ENCODE measurements around the gene PGAP1.

The PGAP1 gene

GRCh38 chr2:196802401-196802800 is 124.1 kb downstream of the PGAP1 start:
- H3K4me1 ChIP-seq (ENCODE audit: control insufficient read depth, insufficient read depth, low read length): peaks cover 3% of the 10 kb centered on the region
- no peak overlapping the region for H3K9ac ChIP-seq (ENCODE audit: low read length in 2 of 2)
- H3K36me3 ChIP-seq (ENCODE audit: control insufficient read depth in 2 of 2, insufficient read depth in 2 of 2, low read length in 2 of 2): peaks cover 0 to 3% of the 10 kb centered on the region in 2 donors
- H3K27me3 ChIP-seq (ENCODE audit: control insufficient read depth in 1 of 2, insufficient read depth in 2 of 2, low read length in 2 of 2): peaks cover 2 to 5% of the 10 kb centered on the region in 2 donors
- no peaks in the 10 kb centered on the region for H3K9me3 ChIP-seq (ENCODE audit: control insufficient read depth in 2 of 2, low read length in 2 of 2)
- H3K27ac ChIP-seq (ENCODE audit: low read length): no peak overlapping the region
- no peak overlapping the region for H3K4me3 ChIP-seq (ENCODE audit: low read length in 2 of 2)

- Histone ChIP-seq H3K9ac (ENCODE audit: low read length in 2 of 2) (no peak overlapping the region), H3K9me3 (ENCODE audit: control insufficient read depth in 2 of 2, low read length in 2 of 2) (no peaks in the 10 kb centered on the region), H3K27ac (ENCODE audit: low read length) (no peak overlapping the region), H3K4me3 (ENCODE audit: low read length in 2 of 2) (no peak overlapping the region), H3K27me3 (ENCODE audit: control insufficient read depth in 1 of 2, insufficient read depth in 2 of 2, low read length in 2 of 2) (peaks cover 2 to 5% of the 10 kb centered on the region in 2 donors), H3K4me1 (ENCODE audit: control insufficient read depth, insufficient read depth, low read length) (peaks cover 3% of the 10 kb centered on the region), H3K36me3 (ENCODE audit: control insufficient read depth in 2 of 2, insufficient read depth in 2 of 2, low read length in 2 of 2) (peaks cover 3 to 7% of the 10 kb centered on the region in 2 donors)
Measured at GRCh38 chr2:196801674-196802261, 124.7 kb downstream of the PGAP1 start.

- Histone ChIP-seq H3K36me3 (ENCODE audit: control insufficient read depth in 2 of 2, insufficient read depth in 2 of 2, low read length in 2 of 2) (peaks cover 10 to 12% of the 10 kb centered on the region in 2 donors), H3K4me1 (ENCODE audit: control insufficient read depth, insufficient read depth, low read length) (peaks cover 5% of the 10 kb centered on the region), H3K9me3 (ENCODE audit: control insufficient read depth in 2 of 2, low read length in 2 of 2) (no peaks in the 10 kb centered on the region), H3K4me3 (ENCODE audit: low read length in 2 of 2) (peak overlapping the region; percentile 91), H3K27me3 (ENCODE audit: control insufficient read depth in 1 of 2, insufficient read depth in 2 of 2, low read length in 2 of 2) (peaks cover 2 to 5% of the 10 kb centered on the region in 2 donors), H3K9ac (ENCODE audit: low read length in 2 of 2) (peak overlapping the region; percentile 69 to 93), H3K27ac (ENCODE audit: low read length) (peak overlapping the region; percentile 53)
Measured at GRCh38 chr2:196798980-196799379, 127.5 kb downstream of the PGAP1 start.

GRCh38 chr2:196792865-196793264 is 133.6 kb downstream of the PGAP1 start:
- H3K36me3 ChIP-seq (ENCODE audit: control insufficient read depth in 2 of 2, insufficient read depth in 2 of 2, low read length in 2 of 2): peaks cover 43 to 52% of the 10 kb centered on the region in 2 donors
- no peaks in the 10 kb centered on the region for H3K27me3 ChIP-seq (ENCODE audit: control insufficient read depth in 1 of 2, insufficient read depth in 2 of 2, low read length in 2 of 2)
- H3K9me3 ChIP-seq (ENCODE audit: control insufficient read depth in 2 of 2, low read length in 2 of 2): no peaks in the 10 kb centered on the region

GRCh38 chr2:196783431-196784094 is 142.9 kb downstream of the PGAP1 start:
- H3K27me3 ChIP-seq (ENCODE audit: control insufficient read depth in 1 of 2, insufficient read depth in 2 of 2, low read length in 2 of 2): no peaks in the 10 kb centered on the region
- no peak overlapping the region for H3K4me3 ChIP-seq (ENCODE audit: low read length in 2 of 2)
- no peaks in the 10 kb centered on the region for H3K9me3 ChIP-seq (ENCODE audit: control insufficient read depth in 2 of 2, low read length in 2 of 2)
- no peaks in the 10 kb centered on the region for H3K4me1 ChIP-seq (ENCODE audit: control insufficient read depth, insufficient read depth, low read length)
- H3K27ac ChIP-seq (ENCODE audit: low read length): no peak overlapping the region
- H3K9ac ChIP-seq (ENCODE audit: low read length in 2 of 2): no peak overlapping the region
- H3K36me3 ChIP-seq (ENCODE audit: control insufficient read depth in 2 of 2, insufficient read depth in 2 of 2, low read length in 2 of 2): peaks cover 25 to 50% of the 10 kb centered on the region in 2 donors

More at GRCh38 chr2:196792865-196793264, 133.6 kb downstream of the PGAP1 start:
- Histone ChIP-seq H3K9ac (ENCODE audit: low read length in 2 of 2) (no peak overlapping the region), H3K4me3 (ENCODE audit: low read length in 2 of 2) (no peak overlapping the region), H3K27ac (ENCODE audit: low read length) (no peak overlapping the region), H3K4me1 (ENCODE audit: control insufficient read depth, insufficient read depth, low read length) (peaks cover 2% of the 10 kb centered on the region)

All from stomach smooth muscle (tissue), 2 donors.